ENCODE measurements around the gene ZIC1. TPM values are rescaled to one million over a fixed set of nuclear protein-coding genes. Genes with fewer than 3 reads are reported as not detected.

Gene ZIC1
- total RNA-seq, 1 experiment from 2014 or later, result not detected

DNA sequence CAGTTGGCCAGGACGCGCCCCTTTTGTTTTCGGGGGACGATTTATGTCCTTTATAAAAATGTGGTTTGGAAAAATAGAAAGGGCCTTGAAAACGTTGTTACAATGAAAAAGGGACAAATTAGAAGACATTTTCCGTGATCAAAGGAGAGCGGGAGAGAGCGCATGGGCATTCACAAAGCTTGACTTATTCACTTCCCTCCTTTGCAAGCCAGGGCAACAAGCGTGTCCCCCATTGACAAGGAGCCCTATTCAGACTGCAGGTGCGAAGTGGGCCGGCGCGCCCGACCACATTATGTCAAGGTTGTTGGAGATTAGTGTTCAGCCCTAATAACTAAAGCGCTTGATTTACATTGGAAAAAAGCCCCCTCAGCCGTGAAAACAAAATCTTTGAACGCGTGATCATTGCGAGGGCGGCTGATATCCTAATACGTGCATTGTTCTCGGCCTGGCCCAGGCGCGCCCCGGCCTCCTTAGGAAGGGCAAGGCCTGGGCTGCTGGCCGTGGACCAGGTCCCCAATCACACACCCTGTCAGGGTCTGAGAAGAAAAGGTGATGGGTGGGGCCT lies 28.7 kb upstream of the ZIC1 start:
- Histone ChIP-seq H4K91ac (ENCODE audit: insufficient read length, low read depth, low read length) (no peak overlapping the region), H3K27me3 (ENCODE audit: insufficient read depth, low read length) (peaks cover 52% of the 10 kb centered on the region), H3K27ac (ENCODE audit: insufficient read length, low read depth, low read length) (no peak overlapping the region), H2BK12ac (ENCODE audit: insufficient read length, low read depth, low read length) (no peak overlapping the region), H2BK120ac (ENCODE audit: low read depth, low read length, poor library complexity, severe bottlenecking) (no peak overlapping the region), H2BK5ac (ENCODE audit: insufficient read length, low read length) (no peak overlapping the region), H2BK20ac (ENCODE audit: low read depth, low read length, poor library complexity, severe bottlenecking) (no peak overlapping the region), H3K23me2 (ENCODE audit: insufficient read length, low read depth, low read length, poor library complexity, severe bottlenecking) (peaks cover 13% of the 10 kb centered on the region), H3K56ac (ENCODE audit: insufficient read length, low read depth, low read length) (no peak overlapping the region), H2BK15ac (ENCODE audit: low read depth, low read length) (no peak overlapping the region), H3K4me1 (ENCODE audit: insufficient read depth, low read length) (peaks cover 9% of the 10 kb centered on the region; the same call in 1 of the 2 replicates), H2AFZ (ENCODE audit: low read length) (no peak overlapping the region), H3K79me2 (ENCODE audit: insufficient read depth, low read length) (no peaks in the 10 kb centered on the region), H2AK5ac (ENCODE audit: insufficient read length, low read length) (no peak overlapping the region), H3K79me1 (ENCODE audit: insufficient read depth, low read depth, low read length, poor library complexity, severe bottlenecking) (no peaks in the 10 kb centered on the region), H3K9ac (ENCODE audit: extremely low read depth, insufficient read length, low read length) (no peak overlapping the region), H3T11ph (ENCODE audit: low read length) (no peak overlapping the region), H3K4ac (ENCODE audit: low read depth, low read length) (no peak overlapping the region), H4K20me1 (ENCODE audit: control insufficient read depth, insufficient read depth, insufficient read length) (no peaks in the 10 kb centered on the region), H3K9me3 (ENCODE audit: control insufficient read depth, low read depth, low read length) (no peaks in the 10 kb centered on the region), H3K18ac (ENCODE audit: insufficient read length, low read depth, low read length) (no peak overlapping the region), H3K23ac (ENCODE audit: insufficient read length, low read depth, low read length) (no peak overlapping the region), H4K5ac (ENCODE audit: insufficient read length, low read depth, low read length) (no peak overlapping the region), H4K8ac (replicated peaks; ENCODE audit: insufficient read length, low read depth, low read length) (no peak overlapping the region), H3K4me2 (ENCODE audit: insufficient read depth, insufficient read length, low read length) (no peak overlapping the region), H3K14ac (ENCODE audit: insufficient read depth, low read length) (no peak overlapping the region)
- no peaks in the 10 kb centered on the region; a peak in 1 of 5 replicates for H3K9me3 Mint-ChIP-seq
- TF ChIP-seq, protein P1, sequence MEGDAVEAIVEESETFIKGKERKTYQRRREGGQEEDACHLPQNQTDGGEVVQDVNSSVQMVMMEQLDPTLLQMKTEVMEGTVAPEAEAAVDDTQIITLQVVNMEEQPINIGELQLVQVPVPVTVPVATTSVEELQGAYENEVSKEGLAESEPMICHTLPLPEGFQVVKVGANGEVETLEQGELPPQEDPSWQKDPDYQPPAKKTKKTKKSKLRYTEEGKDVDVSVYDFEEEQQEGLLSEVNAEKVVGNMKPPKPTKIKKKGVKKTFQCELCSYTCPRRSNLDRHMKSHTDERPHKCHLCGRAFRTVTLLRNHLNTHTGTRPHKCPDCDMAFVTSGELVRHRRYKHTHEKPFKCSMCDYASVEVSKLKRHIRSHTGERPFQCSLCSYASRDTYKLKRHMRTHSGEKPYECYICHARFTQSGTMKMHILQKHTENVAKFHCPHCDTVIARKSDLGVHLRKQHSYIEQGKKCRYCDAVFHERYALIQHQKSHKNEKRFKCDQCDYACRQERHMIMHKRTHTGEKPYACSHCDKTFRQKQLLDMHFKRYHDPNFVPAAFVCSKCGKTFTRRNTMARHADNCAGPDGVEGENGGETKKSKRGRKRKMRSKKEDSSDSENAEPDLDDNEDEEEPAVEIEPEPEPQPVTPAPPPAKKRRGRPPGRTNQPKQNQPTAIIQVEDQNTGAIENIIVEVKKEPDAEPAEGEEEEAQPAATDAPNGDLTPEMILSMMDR (conservative IDR thresholded peaks at IDR 0.05), result no peak
- no CpG with 5 or more reads among the region's 26 CpGs for WGBS (ENCODE audit: extremely low coverage, insufficient read length, low lambda C conversion rate)
- H3K27me3 Mint-ChIP-seq (ENCODE audit: low read depth), result peaks cover 97% of the 10 kb centered on the region
- DNase-seq, result peak; percentile 40
- peaks cover 71 to 87% of the 10 kb centered on the region in 2 experiments for H3K4me1 Mint-ChIP-seq
- H3K27ac Mint-ChIP-seq, result no peak overlapping the region
- H3K4me3 Mint-ChIP-seq, result no peak overlapping the region; a peak in 1 of 5 replicates
- no peaks in the 10 kb centered on the region; a peak in 1 of 7 replicates for H3K36me3 Mint-ChIP-seq (ENCODE audit: insufficient read depth in 1 of 3, low read depth in 3 of 3)
